ENCODE measurements around the gene HNRNPLL.

- no peak for TF ChIP-seq GATA2 (CRISPR knock-in tag; IDR thresholded peaks at IDR 0.05)
- TF ChIP-seq, protein P1, sequence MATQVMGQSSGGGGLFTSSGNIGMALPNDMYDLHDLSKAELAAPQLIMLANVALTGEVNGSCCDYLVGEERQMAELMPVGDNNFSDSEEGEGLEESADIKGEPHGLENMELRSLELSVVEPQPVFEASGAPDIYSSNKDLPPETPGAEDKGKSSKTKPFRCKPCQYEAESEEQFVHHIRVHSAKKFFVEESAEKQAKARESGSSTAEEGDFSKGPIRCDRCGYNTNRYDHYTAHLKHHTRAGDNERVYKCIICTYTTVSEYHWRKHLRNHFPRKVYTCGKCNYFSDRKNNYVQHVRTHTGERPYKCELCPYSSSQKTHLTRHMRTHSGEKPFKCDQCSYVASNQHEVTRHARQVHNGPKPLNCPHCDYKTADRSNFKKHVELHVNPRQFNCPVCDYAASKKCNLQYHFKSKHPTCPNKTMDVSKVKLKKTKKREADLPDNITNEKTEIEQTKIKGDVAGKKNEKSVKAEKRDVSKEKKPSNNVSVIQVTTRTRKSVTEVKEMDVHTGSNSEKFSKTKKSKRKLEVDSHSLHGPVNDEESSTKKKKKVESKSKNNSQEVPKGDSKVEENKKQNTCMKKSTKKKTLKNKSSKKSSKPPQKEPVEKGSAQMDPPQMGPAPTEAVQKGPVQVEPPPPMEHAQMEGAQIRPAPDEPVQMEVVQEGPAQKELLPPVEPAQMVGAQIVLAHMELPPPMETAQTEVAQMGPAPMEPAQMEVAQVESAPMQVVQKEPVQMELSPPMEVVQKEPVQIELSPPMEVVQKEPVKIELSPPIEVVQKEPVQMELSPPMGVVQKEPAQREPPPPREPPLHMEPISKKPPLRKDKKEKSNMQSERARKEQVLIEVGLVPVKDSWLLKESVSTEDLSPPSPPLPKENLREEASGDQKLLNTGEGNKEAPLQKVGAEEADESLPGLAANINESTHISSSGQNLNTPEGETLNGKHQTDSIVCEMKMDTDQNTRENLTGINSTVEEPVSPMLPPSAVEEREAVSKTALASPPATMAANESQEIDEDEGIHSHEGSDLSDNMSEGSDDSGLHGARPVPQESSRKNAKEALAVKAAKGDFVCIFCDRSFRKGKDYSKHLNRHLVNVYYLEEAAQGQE (IDR thresholded peaks at IDR 0.05; ENCODE audit: low read depth, low read length), result no peak
- TF ChIP-seq CTCF (IDR thresholded peaks at IDR 0.05), result no peak
- TF ChIP-seq MAX (IDR thresholded peaks at IDR 0.05; ENCODE audit: low read depth), result no peak
- no peak for TF ChIP-seq USF2 (IDR thresholded peaks at IDR 0.05; ENCODE audit: borderline replicate concordance, low read depth, low read length)
- no peak for TF ChIP-seq NFIC (IDR thresholded peaks at IDR 0.05; ENCODE audit: borderline replicate concordance)
- no peak for TF ChIP-seq YY1 (IDR thresholded peaks at IDR 0.05; ENCODE audit: low read depth)
- no peak for TF ChIP-seq TCF12 (IDR thresholded peaks at IDR 0.05)
- TF ChIP-seq POLR2AphosphoS5 (IDR thresholded peaks at IDR 0.05; ENCODE audit: low read depth, low read length), result no peak
- TF ChIP-seq PBX3 (IDR thresholded peaks at IDR 0.05), result no peak
- TF ChIP-seq SIN3A (IDR thresholded peaks at IDR 0.05; ENCODE audit: borderline replicate concordance, low read depth, low read length), result no peak
Measured at GRCh38 chr2:38613849-38614213, 11.1 kb upstream of the HNRNPLL start.

Measured in SK-N-SH (cell line).